Embryonic facial prominence (tissue), 1 donor: Measurements from ENCODE around the gene ADH6.
"Not testable (repeated sequence)": the region's sequence is repeated elsewhere in the genome, so short reads cannot be mapped to it uniquely, and the experiment has no call there.

Experiments used
- DNase-seq: peaks from one replicate; pipeline ENCODE4 v3.0.0-alpha.2; 2016; ENCODE audit errors: extremely low spot score

Gene ADH6

DNA sequence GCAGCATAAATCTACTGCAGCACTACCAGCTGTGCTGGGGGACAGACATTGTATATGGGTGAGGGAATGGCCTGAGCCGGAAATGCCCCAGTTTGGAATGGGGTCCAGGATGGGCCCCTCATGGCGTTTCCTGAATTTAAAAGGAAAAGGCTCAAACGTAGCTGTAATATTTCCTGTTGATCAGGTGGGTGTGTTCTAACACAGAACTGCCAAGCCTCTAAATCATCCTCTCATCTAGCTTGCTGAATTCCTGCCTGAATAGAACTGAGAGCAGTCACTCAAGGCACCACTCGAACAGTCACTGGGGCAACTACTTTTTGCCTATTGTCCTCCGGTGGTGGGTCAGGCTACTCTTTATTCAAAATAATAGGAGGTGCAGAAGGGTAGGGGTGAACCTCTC, 28.7 kb downstream of the ADH6 start:
- DNase-seq: no peak

DNA sequence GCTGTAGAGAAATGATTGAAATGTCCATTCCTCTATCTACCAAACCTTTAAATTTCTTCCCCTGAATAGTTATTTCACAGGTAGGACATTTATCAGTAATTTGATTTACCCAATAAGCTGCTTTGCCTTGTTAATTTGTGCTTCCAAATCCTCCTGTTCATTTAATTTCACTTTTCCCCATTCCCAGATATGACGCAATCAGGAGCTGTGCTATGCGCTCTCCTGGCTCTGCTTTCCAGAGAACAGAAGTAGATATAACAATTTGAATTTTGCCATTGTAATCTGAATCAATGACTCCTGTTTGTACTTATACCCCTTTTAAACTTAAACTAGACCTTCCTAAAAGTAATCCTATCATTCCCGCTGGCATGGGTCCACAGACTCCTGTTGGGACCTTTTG, 29.1 kb downstream of the ADH6 start:
- not testable (repeated sequence) for DNase-seq

DNA sequence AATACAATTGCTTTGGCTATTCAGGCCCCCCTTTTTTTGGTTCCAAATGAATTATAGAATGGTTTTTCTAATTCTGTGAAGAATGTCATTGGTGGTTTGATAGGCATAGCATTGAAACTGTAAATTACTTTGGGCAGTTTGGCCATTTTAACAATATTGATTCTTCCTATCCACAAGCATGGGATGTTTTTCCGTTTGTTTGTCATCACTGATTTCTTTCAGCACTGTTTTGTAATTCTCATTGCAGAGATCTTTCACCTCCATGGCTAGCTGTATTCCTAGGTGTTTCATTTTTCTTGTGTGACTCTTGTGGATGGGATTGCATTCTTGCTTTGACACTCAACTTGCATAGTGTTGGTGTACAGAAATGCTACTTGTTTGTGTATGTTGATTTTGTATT, 33.0 kb downstream of the ADH6 start:
- DNase-seq: no peak

DNA sequence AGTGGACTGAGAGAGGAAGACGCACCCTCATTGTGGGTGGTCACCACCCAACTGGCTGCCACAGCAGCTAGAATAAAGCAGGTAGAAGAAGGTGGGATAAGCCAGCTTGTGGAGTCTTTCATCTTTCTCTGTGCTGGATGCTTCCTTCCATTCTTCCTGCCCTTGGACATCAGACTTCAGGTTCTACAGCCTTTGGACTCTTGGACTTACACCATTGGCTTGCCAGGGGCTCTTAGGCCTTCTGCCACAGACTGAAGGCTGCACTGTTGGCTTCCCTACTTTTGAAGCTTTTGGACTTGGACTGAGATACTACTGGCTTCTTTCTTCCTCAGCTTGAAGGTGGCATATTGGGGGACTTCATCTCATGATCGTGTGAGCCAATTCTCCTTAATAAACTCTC, 33.5 kb downstream of the ADH6 start:
- DNase-seq: no peak

DNA sequence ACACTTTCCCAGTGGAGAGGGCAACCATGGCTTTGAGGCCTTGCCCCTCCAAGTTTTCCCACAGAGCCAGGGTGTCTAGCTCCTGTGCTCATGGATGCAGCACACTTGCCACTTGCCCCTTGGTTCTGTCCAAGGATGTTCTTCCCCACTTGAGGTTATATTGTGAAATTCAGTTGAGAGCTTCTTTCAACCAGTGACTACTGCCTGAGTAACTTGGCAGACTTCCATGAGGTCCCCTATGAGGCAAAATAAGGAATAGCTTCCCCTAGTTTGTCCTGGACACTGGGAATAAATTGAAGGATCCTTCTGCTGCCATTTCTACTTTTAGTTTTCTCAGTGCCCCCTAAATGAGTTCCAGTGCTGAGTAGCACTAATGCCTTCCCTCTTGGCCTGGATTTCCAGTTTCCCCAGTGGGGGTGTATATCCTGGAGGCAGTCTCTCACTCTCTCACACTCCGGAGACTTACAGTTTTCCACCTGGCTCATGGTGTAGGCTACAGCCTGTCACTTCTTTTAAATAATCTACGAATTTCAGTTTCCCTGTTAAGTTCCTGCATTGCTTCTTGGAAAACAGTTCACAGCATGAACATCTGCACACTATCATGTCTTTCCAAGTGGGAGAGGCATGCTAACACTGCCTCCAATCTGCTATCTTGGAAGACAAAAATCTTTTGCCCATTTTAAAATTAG, 38.5 kb downstream of the ADH6 start:
- no peak for DNase-seq

DNA sequence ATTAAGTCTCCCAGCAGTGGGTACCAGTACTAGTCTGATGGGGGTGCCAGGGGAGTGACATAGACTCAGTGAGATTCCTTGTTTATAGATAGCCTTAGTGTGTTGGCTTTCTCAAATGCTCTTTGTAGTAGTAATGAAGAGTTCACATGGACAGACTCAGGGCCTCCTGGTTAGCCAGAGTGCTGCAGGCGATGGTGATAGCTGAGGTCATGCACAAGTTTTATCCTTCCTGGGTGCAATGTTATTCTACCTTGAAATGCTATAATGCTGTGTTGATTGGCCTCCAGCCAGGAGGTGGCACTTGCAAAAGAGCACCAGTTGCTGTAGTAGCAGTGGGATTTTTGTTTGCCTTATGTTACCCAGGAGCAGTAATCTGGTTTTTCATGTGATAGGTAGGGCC, 39.4 kb downstream of the ADH6 start:
- DNase-seq: no peak

DNA sequence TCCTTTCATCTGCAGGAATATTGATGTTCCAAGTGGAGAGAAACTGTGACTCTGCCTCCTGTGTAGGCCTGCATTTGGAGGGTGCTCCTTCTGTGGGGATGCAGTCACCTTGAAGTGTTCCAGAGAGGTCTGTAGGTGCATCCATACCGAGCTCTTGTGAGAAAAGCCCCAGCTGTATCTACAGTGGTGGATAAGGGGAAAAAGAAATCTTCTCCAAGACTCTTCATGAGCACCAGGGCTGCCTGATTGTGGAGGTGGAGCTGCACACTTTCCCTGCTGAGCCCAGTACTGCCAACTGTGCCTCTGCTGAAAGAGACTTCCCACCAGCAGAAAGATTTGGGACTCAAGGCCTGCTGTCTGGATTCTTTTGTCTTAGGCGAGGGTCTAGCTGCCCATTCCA, 39.9 kb downstream of the ADH6 start:
- DNase-seq: no peak

DNA sequence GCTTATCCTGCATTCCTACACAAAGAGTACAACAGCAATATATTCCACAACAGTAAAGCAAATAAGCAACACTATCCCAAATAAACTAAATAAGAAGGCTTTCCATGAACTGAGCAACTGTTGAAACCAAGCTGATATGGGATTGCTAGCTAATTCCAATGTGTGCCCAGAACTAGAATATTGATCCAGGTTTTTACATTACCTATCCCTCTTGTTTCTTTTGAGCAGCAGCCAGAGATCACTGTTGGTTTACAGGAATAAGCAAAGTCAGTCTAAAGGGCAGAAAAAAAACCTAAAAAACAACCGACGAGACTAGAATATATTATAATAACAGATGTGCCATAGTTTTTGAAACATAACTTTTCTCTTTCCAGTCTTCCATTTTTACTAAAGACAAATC, 52.5 kb downstream of the ADH6 start:
- DNase-seq: no peak

DNA sequence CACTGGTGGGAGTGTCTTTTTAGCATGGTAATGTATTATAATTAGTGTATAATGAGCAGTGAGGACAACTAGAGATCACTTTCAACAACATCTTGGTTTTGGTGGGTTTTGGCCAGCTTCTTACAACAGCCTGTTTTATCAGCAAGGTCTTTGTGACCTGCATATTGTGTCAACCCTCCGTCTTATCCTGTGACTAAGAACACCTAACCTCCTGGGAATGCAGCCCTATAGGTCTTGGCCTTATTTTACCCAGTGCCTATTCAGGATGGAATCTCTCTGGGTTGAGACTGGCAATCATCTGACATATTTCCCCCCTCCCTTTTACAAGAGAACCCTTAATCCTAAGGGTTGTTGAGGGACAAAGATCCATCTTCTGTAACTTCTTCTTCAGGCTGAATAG, 53.1 kb downstream of the ADH6 start:
- no peak for DNase-seq

DNA sequence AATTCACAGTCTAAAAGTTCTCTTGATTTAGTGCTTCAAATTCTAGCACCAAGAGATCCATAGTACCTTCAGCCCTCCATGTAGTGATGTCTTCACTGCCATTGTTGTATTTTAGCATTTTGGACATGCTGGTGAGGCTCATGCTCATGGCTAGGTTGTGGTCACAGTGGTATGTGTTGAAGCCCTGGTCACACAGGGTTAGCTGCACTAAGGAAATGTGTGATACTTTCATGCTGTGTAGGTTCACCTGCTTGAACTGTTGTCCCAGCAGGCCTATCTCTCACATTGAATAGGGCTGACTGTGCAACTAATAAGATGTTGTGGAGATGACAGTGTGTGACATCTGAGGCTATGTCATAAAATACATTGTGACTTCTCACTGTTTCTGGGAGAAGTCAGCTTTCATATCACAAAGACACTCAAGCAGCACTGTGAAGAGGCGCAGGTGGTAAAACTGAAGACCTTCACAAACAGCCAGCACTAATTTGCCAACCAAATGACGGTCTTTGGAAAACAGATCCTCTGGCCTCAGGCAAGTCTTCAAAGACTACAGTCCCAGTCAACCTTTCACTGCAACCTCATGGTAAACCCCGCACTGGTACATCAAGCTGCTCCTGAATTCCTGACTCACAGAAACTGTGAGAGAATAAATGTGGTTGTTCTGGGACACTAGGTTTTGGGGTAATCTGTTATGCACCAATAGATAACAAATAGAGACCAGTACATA, 57.5 kb downstream of the ADH6 start:
- DNase-seq: no peak

DNA sequence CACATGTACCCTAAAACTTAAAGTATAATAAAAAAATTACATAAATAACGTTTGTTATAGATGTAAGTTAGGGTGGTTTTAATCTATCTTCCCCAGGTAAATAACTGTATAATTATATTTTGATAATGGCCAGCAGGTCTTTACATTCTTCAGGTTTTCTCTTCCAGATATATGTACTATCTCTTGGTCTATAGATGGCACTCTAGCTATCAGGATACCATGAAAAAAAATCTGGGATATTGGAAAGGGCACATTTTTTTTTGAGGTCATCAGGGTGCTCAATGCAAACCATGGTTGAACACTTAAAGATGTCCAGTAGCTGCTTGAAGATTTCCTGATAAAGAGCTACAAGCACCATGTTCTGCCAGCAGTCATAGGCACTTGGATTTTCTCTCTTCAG, 59.3 kb downstream of the ADH6 start:
- DNase-seq: no peak

DNA sequence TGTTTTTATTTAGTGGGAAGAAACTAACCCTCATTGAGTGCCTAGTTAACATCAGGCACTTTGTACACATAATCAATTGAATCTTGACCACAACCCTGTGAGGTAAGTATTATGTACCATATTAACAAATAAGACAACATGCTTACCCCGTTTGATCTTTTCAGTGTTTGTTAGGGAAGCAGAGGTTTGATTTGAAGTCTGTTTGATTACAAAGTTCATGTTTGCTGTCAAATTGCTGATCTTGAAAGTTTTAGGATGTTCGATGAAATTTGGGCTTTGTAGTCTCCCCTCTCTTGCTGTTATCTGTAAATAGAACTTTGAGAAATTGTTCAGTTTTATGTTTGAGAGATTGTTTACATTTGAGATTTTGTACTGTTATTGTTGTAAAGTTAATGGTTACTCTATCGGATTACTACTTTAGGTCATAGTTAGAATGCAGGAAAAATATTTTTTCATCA, 61.5 kb downstream of the ADH6 start:
- DNase-seq: no peak

DNA sequence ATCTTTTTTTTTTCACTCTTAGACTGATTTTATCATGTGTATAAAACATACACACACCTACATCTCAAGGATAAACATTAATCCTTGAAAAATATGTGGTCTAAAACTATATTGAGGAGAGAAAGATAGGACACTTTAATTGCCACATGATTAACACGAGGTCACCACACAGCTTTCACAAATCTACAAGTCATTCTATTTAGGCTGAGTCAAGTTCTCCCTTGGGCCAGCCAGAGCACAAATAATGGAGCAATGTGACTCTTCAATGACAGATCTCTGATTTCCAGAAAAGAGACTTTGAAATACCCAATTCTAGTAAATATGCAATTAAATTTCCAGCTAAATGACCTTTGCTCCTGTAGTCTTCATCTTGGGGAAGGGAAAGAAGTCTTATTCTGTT, 62.1 kb downstream of the ADH6 start:
- no peak for DNase-seq

DNA sequence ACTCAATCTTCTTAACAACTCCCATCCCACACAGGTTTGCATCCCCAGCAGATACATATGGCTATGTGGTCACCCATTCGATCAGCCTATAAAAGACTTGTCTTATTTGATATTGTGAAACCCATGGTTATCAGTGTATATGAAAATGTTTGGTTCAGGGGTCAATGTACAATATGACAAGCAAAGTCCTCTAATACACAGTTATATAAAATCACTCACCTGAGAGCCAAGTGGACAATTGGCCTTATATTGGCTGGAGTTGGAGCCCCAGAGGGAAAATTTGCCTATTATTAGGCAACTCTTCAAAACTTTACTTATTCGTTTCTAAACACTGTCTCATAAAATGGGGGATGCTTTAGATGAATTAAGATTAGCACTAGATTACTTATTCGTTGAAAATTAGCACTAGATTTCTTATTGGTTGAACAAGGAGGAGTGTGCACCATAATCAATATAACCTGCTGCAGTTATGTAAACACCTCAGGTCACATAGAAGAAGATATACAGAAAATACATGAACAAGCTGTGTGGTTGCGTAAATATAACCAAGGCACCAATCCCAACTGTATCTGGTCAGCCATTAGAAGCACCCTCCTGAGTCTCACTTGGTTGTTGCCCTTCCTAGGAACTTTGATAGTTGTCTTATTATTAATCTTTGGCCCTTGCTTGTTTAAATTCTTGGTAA, 64.2 kb downstream of the ADH6 start:
- DNase-seq: no peak
